NB4 (cell line): Measurements from ENCODE around the gene NDST1.

ENCODE experiments used
- POLR2A ChIP-seq: IDR thresholded peaks from 2 replicates; pipeline ENCODE4 v1.6.1; 2011; ENCODE audit warnings: mild to moderate bottlenecking; ENCODE audit not compliant: insufficient read length; ENCODE audit errors: extremely low read depth
- TF ChIP-seq, protein P1 (sequence below): IDR thresholded peaks from one replicate; pipeline ENCODE4 v1.5.1; 2012; ENCODE audit warnings: low read depth, low read length

DNA sequence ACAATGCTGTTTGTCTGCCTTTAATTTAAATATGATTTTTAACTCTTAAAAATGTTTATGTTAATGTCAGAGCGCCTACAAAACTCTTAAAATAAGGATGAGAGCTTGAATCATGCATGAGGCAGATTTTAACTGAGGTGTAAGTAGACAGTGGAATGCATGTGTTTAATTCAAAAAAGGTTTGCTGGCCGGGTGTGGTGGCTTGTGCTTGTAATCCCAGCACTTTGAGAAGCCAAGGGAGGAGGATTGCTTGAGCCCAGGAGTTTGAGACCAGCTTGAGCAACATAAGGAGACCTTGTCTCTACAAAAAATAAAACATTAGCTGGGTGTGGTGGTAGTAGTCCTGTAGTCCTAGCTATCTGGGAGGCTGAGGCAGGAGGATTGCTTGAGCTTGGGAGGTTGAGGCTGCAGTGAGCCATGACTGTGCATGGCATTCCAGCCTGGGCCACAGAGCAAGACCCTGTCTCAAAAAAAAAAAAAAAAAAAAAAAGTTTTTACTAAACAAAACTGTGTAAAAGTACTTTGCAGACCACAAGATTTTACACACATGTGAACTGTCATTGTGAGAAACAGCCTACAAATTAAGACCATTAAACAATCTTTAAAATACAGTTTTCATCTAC, 21.1 kb downstream of the NDST1 start:
- TF ChIP-seq, protein P1, sequence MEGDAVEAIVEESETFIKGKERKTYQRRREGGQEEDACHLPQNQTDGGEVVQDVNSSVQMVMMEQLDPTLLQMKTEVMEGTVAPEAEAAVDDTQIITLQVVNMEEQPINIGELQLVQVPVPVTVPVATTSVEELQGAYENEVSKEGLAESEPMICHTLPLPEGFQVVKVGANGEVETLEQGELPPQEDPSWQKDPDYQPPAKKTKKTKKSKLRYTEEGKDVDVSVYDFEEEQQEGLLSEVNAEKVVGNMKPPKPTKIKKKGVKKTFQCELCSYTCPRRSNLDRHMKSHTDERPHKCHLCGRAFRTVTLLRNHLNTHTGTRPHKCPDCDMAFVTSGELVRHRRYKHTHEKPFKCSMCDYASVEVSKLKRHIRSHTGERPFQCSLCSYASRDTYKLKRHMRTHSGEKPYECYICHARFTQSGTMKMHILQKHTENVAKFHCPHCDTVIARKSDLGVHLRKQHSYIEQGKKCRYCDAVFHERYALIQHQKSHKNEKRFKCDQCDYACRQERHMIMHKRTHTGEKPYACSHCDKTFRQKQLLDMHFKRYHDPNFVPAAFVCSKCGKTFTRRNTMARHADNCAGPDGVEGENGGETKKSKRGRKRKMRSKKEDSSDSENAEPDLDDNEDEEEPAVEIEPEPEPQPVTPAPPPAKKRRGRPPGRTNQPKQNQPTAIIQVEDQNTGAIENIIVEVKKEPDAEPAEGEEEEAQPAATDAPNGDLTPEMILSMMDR: no peak
- no peak for TF ChIP-seq POLR2A
